ENCODE results near the gene TET3. TPM values are rescaled to one million over a fixed set of nuclear protein-coding genes. Genes with fewer than 3 reads are reported as not detected.

Gene TET3
- total RNA-seq, 1 donor from 2014 or later, result 32.2 TPM

DNA sequence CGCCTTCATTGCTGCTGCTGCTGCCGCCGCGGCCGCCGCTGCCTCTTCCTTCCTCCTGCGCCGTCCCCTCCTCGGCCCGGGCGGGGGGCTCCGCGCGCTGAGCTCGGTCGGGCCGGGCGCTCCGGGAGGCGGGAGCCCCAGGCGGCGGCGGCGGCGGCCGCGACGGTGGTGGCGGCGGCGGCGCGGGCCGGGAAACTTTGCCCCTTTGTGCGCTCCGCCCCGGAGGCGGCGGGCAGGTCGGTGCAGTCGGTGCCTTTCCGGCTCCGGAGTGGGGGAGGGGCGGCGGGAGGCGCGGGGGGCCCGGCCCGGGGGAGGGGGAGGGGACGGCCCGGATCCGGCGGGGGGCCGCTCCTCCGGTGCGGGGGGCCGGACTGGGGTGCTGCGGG, 205 bp downstream of the TET3 start:
- Mint-ChIP-seq H3K9me3 (ENCODE audit: low read depth) (no peaks in the 10 kb centered on the region), H3K36me3 (ENCODE audit: low read depth) (no peaks in the 10 kb centered on the region), H3K27ac (ENCODE audit: unreplicated experiment) (no peak overlapping the region), H3K27me3 (ENCODE audit: low read depth) (peaks cover 19% of the 10 kb centered on the region), H3K4me3 (ENCODE audit: unreplicated experiment) (no peak overlapping the region), H3K4me1 (ENCODE audit: low read depth) (peaks cover 56% of the 10 kb centered on the region)
- no peak for DNase-seq (ENCODE audit: low spot score)
- TF ChIP-seq, protein P1, sequence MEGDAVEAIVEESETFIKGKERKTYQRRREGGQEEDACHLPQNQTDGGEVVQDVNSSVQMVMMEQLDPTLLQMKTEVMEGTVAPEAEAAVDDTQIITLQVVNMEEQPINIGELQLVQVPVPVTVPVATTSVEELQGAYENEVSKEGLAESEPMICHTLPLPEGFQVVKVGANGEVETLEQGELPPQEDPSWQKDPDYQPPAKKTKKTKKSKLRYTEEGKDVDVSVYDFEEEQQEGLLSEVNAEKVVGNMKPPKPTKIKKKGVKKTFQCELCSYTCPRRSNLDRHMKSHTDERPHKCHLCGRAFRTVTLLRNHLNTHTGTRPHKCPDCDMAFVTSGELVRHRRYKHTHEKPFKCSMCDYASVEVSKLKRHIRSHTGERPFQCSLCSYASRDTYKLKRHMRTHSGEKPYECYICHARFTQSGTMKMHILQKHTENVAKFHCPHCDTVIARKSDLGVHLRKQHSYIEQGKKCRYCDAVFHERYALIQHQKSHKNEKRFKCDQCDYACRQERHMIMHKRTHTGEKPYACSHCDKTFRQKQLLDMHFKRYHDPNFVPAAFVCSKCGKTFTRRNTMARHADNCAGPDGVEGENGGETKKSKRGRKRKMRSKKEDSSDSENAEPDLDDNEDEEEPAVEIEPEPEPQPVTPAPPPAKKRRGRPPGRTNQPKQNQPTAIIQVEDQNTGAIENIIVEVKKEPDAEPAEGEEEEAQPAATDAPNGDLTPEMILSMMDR (IDR thresholded peaks at IDR 0.05), result no peak

DNA sequence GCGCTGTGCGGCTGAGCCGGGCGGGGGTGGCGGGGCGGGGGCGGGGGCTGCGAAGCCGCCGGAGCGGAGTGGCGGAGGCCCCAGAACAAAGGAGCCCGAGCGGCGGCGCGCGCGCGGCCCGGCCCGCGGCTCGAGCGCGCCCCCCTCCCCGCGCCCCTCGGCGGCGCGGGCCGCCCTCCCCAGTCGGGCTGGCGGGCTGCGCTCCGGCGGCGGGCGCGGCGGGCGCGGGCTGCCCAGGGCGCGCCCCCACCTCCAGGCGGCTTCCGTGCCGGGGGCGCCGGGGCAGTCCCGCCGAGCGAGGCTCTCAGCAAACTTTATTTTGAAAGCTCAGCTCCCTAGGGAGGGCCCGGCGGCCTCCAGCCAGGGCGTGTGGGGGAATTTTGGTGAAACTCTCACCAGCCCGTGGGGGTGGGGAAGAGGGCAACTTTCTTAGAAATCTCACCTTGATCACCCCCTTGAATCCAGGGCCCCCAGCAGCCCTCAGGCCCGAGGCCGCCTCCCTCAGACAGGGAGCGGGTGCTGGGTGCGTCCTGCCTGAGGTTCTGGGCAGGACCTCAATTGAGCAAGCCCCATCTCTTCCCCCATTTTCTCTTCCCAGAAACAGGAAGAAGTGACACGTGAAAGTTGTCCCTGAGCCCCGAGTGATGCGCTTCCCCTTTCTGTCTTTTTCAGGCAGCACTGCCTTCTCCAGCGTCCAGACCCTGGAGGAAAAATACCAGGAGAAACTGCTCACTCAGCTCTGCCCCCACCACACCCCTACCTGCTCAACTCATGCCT, 786 bp downstream of the TET3 start:
- no peaks in the 10 kb centered on the region for H3K36me3 Mint-ChIP-seq (ENCODE audit: low read depth)
- peaks cover 56% of the 10 kb centered on the region for H3K4me1 Mint-ChIP-seq (ENCODE audit: low read depth)

GRCh38 chr2:73986085-73986681, 1.5 kb downstream of the TET3 start:
- no peak overlapping the region for H3K27ac Mint-ChIP-seq (ENCODE audit: unreplicated experiment)
- TF ChIP-seq, protein P1 (IDR thresholded peaks at IDR 0.05), result no peak
- no peaks in the 10 kb centered on the region for H3K9me3 Mint-ChIP-seq (ENCODE audit: low read depth)
- peaks cover 2% of the 10 kb centered on the region for H3K36me3 Mint-ChIP-seq (ENCODE audit: low read depth)
- peaks cover 10% of the 10 kb centered on the region for H3K27me3 Mint-ChIP-seq (ENCODE audit: low read depth)
- DNase-seq (ENCODE audit: low spot score), result no peak
- H3K4me1 Mint-ChIP-seq (ENCODE audit: low read depth), result peaks cover 51% of the 10 kb centered on the region
- peak overlapping the region; percentile 71 for H3K4me3 Mint-ChIP-seq (ENCODE audit: unreplicated experiment)

More for the DNA sequence above, 786 bp downstream of the TET3 start:
- Mint-ChIP-seq H3K9me3 (ENCODE audit: low read depth) (no peaks in the 10 kb centered on the region), H3K4me3 (ENCODE audit: unreplicated experiment) (peak overlapping the region; percentile 71), H3K27ac (ENCODE audit: unreplicated experiment) (no peak overlapping the region), H3K27me3 (ENCODE audit: low read depth) (peaks cover 17% of the 10 kb centered on the region)
- no peak for DNase-seq (ENCODE audit: low spot score)
- TF ChIP-seq, protein P1 (IDR thresholded peaks at IDR 0.05), result no peak

GRCh38 chr2:73987109-73987947, 2.6 kb downstream of the TET3 start:
- no peak for DNase-seq (ENCODE audit: low spot score)
- H3K27ac Mint-ChIP-seq (ENCODE audit: unreplicated experiment), result no peak overlapping the region
- peaks cover 4% of the 10 kb centered on the region for H3K36me3 Mint-ChIP-seq (ENCODE audit: low read depth)
- H3K4me1 Mint-ChIP-seq (ENCODE audit: low read depth), result peaks cover 40% of the 10 kb centered on the region
- peak overlapping the region; percentile 10 for H3K4me3 Mint-ChIP-seq (ENCODE audit: unreplicated experiment)
- H3K9me3 Mint-ChIP-seq (ENCODE audit: low read depth), result no peaks in the 10 kb centered on the region
- TF ChIP-seq, protein P1 (IDR thresholded peaks at IDR 0.05), result peak; percentile 62
- peaks cover 1% of the 10 kb centered on the region for H3K27me3 Mint-ChIP-seq (ENCODE audit: low read depth)
